H1 (cell line): ENCODE data around the gene LRRFIP1. TPM values are rescaled to one million over a fixed set of nuclear protein-coding genes. Genes with fewer than 3 reads are reported as not detected.

ENCODE experiments used
- CTCF ChIA-PET: fragments of 300-600 bp; sonication (Branson Sonifier 250); formaldehyde crosslinking; loops from one replicate; lab custom pipeline; 2021; ENCODE audit not compliant: partially characterized antibody; lab: Charles Lee
- POLR2A ChIA-PET: fragments of 300-600 bp; sonication (Branson Sonifier 250); formaldehyde crosslinking; loops from one replicate; lab custom pipeline; 2021; ENCODE audit warnings: inconsistent platforms; ENCODE audit not compliant: partially characterized antibody; lab: Charles Lee
- DNase-seq, 2 experiments: peaks; one replicate each; pipeline versions ENCODE4 v3.0.0 to v3.0.0-alpha.2; 2010 to 2022; ENCODE audit warnings: low spot score in 2 of 2, low read depth in 1 of 2, mixed read lengths in 1 of 2
- FAIRE-seq: peaks from 2 replicates; lab custom pipeline; 2011; peaks lifted over from hg19 to GRCh38; lab: Jason Lieb, UNC
- H2AFZ ChIP-seq: 2 replicates; pipeline ENCODE4 v1.8.1; 2012; ENCODE audit warnings: low read length, inconsistent platforms
- H2AK5ac ChIP-seq: 2 replicates; pipeline ENCODE4 v1.6.1; 2013; ENCODE audit warnings: low read depth, low read length
- H2BK120ac ChIP-seq: replicated peaks from 2 replicates; pipeline ENCODE3; 2013; ENCODE audit warnings: low read depth, low read length, inconsistent platforms
- H2BK12ac ChIP-seq: 2 replicates; pipeline ENCODE4 v1.6.1; 2013; ENCODE audit warnings: low read depth, low read length
- H2BK15ac ChIP-seq: 2 replicates; pipeline ENCODE4 v1.6.1; 2013; ENCODE audit warnings: low read length
- H2BK20ac ChIP-seq: 2 replicates; pipeline ENCODE4 v1.6.1; 2013; ENCODE audit warnings: low read length
- H2BK5ac ChIP-seq: 2 replicates; pipeline ENCODE4 v1.6.1; 2013; ENCODE audit warnings: low read depth, low read length
- H3K14ac ChIP-seq: 2 replicates; pipeline ENCODE4 v1.6.1; 2013; ENCODE audit warnings: inconsistent platforms; ENCODE audit not compliant: insufficient read length
- H3K18ac ChIP-seq: 2 replicates; pipeline ENCODE4 v1.6.1; 2013; ENCODE audit warnings: low read length; ENCODE audit errors: extremely low read depth
- H3K23ac ChIP-seq: 2 replicates; pipeline ENCODE4 v1.6.1; 2013; ENCODE audit warnings: inconsistent platforms; ENCODE audit not compliant: insufficient read length
- H3K23me2 ChIP-seq: 2 replicates; pipeline ENCODE4 v1.6.1; 2013; ENCODE audit warnings: low read depth, low read length
- H3K27ac ChIP-seq: 2 replicates; pipeline ENCODE4 v1.6.1; 2011; ENCODE audit warnings: low read depth, low read length, inconsistent platforms
- H3K27me3 ChIP-seq, 4 experiments: replicated peaks in 1 of 4; 1 replicate in 1 of 4; 2 replicates in 3 of 4; pipeline versions ENCODE4 v1.6.1 to v1.8.1; 2011 to 2013; ENCODE audit warnings: low read length in 3 of 4, mild to moderate bottlenecking in 3 of 4, inconsistent platforms in 2 of 4, mixed read lengths in 2 of 4, moderate library complexity in 1 of 4; ENCODE audit not compliant: control insufficient read depth in 3 of 4, insufficient read depth in 3 of 4; ENCODE audit errors: extremely low read depth in 1 of 4
- H3K36me3 ChIP-seq, 4 experiments: 2 replicates each; pipeline versions ENCODE4 v1.6.1 to v1.8.1; 2011 to 2013; ENCODE audit warnings: mild to moderate bottlenecking in 4 of 4, low read length in 3 of 4, moderate library complexity in 2 of 4, control low read depth in 1 of 4, inconsistent platforms in 1 of 4; ENCODE audit not compliant: insufficient read depth in 4 of 4, control insufficient read depth in 2 of 4
- H3K4ac ChIP-seq: replicated peaks from 2 replicates; pipeline ENCODE3; 2013; ENCODE audit warnings: low read length, low read depth, mixed read lengths, inconsistent platforms; ENCODE audit not compliant: insufficient read length
- H3K4me1 ChIP-seq, 4 experiments: replicated peaks in 1 of 4; 1 replicate in 1 of 4; 2 replicates in 3 of 4; pipeline versions ENCODE4 v1.6.1 to v1.8.1; 2011 to 2013; ENCODE audit warnings: low read length in 3 of 4, inconsistent platforms in 2 of 4, mixed read lengths in 1 of 4; ENCODE audit not compliant: insufficient read depth in 4 of 4, control insufficient read depth in 3 of 4
- H3K4me2 ChIP-seq, 2 experiments: 2 replicates each; pipeline versions ENCODE4 v1.6.1 to v1.8.1; 2011 to 2013; ENCODE audit warnings: low read depth in 2 of 2, low read length in 2 of 2, control low read depth in 1 of 2, inconsistent platforms in 1 of 2, mild to moderate bottlenecking in 1 of 2; ENCODE audit not compliant: insufficient read depth in 1 of 2
- H3K4me3 ChIP-seq, 4 experiments: fragments of 200-600, 300-600 bp in 1 of 4; sonication (generic), shearing (Covaris generic), sonication (Bioruptor Twin) in 1 of 4; 2 replicates each; pipeline versions ENCODE4 v1.5.1 to v1.8.1; 2011 to 2016; ENCODE audit warnings: low read length in 4 of 4, low read depth in 3 of 4, control low read depth in 2 of 4, inconsistent platforms in 2 of 4, mild to moderate bottlenecking in 2 of 4, mixed read lengths in 1 of 4, moderate library complexity in 1 of 4; ENCODE audit not compliant: insufficient read depth in 2 of 4; ENCODE audit errors: extremely low read depth in 1 of 4
- H3K56ac ChIP-seq: replicated peaks from 2 replicates; pipeline ENCODE3; 2013; ENCODE audit warnings: low read depth, mild to moderate bottlenecking, mixed read lengths, low read length, inconsistent platforms; ENCODE audit not compliant: insufficient read length
- H3K79me1 ChIP-seq: 2 replicates; pipeline ENCODE4 v1.6.1; 2013; ENCODE audit warnings: low read depth, low read length, control low read depth
- H3K79me2 ChIP-seq, 2 experiments: 2 replicates each; pipeline versions ENCODE4 v1.6.1 to v1.8.1; 2012 to 2013; ENCODE audit warnings: low read length in 2 of 2, mild to moderate bottlenecking in 2 of 2, inconsistent platforms in 1 of 2; ENCODE audit not compliant: insufficient read depth in 2 of 2, control insufficient read depth in 1 of 2
- H3K9ac ChIP-seq, 4 experiments: replicated peaks in 1 of 4; 1 replicate in 1 of 4; 2 replicates in 3 of 4; pipeline versions ENCODE4 v1.6.1 to v1.8.1; 2011 to 2013; ENCODE audit warnings: low read depth in 3 of 4, low read length in 3 of 4, control low read depth in 2 of 4, mild to moderate bottlenecking in 2 of 4, moderate library complexity in 2 of 4, inconsistent platforms in 1 of 4; ENCODE audit errors: extremely low read depth in 1 of 4
- H3K9me3 ChIP-seq, 2 experiments: 2 replicates each; pipeline versions ENCODE4 v1.6.1 to v1.8.1; 2012 to 2013; ENCODE audit warnings: mild to moderate bottlenecking in 2 of 2, moderate library complexity in 2 of 2, control low read depth in 1 of 2, inconsistent platforms in 1 of 2, low read depth in 1 of 2, low read length in 1 of 2, mixed read lengths in 1 of 2; ENCODE audit not compliant: insufficient read depth in 2 of 2
- H4K20me1 ChIP-seq, 2 experiments: replicated peaks in 1 of 2; 2 replicates each; pipeline versions ENCODE3 to v1.8.1; 2011 to 2013; ENCODE audit warnings: inconsistent platforms in 2 of 2, low read length in 2 of 2, mild to moderate bottlenecking in 1 of 2; ENCODE audit not compliant: insufficient read depth in 2 of 2, control insufficient read depth in 1 of 2
- H4K5ac ChIP-seq: 2 replicates; pipeline ENCODE4 v1.6.1; 2013; ENCODE audit warnings: low read length, low read depth, mixed read lengths, inconsistent platforms; ENCODE audit not compliant: insufficient read length
- H4K8ac ChIP-seq: 2 replicates; pipeline ENCODE4 v1.8.0; 2013; ENCODE audit warnings: mild to moderate bottlenecking, moderate library complexity, low read length, inconsistent platforms; ENCODE audit not compliant: insufficient read depth; ENCODE audit errors: extremely low read depth
- H4K91ac ChIP-seq: replicated peaks from 2 replicates; pipeline ENCODE3; 2013; ENCODE audit warnings: low read length, mixed read lengths, inconsistent platforms; ENCODE audit not compliant: insufficient read length
- CTBP2 ChIP-seq: IDR thresholded peaks from 2 replicates; pipeline ENCODE4 v1.7.0; 2011; ENCODE audit warnings: borderline replicate concordance, mild to moderate bottlenecking, moderate library complexity, mixed read lengths, low read length; ENCODE audit not compliant: insufficient read depth, insufficient read length
- E2F6 ChIP-seq: IDR thresholded peaks from 2 replicates; pipeline ENCODE4 v1.6.1; 2012; ENCODE audit warnings: inconsistent platforms
- SRF ChIP-seq: IDR thresholded peaks from 2 replicates; pipeline ENCODE4 v1.6.1; 2011; ENCODE audit warnings: mild to moderate bottlenecking, low read depth, low read length, moderate library complexity
- TAF7 ChIP-seq: optimal IDR thresholded peaks from 2 replicates; pipeline ENCODE3; 2011; ENCODE audit warnings: low read depth, mild to moderate bottlenecking, inconsistent platforms, low read length, moderate library complexity, borderline replicate concordance
- WGBS, 2 experiments: shearing (Covaris generic) in 1 of 2; methylation state at CpG; one replicate each; pipeline versions ENCODE4 v1.1.6 to v1.1.7; 2013 to 2015; ENCODE audit warnings: low lambda C conversion rate in 2 of 2, mixed read lengths in 2 of 2, inconsistent platforms in 1 of 2, low coverage in 1 of 2, missing lambda C conversion rate in 1 of 2; ENCODE audit not compliant: insufficient replicate concordance in 2 of 2, insufficient coverage in 1 of 2, insufficient read length in 1 of 2; ENCODE audit errors: extremely low coverage in 1 of 2, missing lambda C conversion rate in 1 of 2; 5-methylcytosine and 5-hydroxymethylcytosine counted together
- polyA plus RNA-seq, 7 experiments: library from polyadenylated mRNA; depleted of rRNA in 3 of 7; stranded (reverse) in 5 of 7; unstranded in 2 of 7; fragments of >200 nt in 5 of 7; fragments of 200-250 nt in 2 of 7; gene quantifications; 1 replicate in 5 of 7; 2 replicates in 1 of 7; 4 replicates in 1 of 7; pipeline versions ENCODE4 v1.2.1 to v1.2.3, GENCODE V29; 2011 to 2013; ENCODE audit warnings: missing spikeins in 2 of 7, mixed read lengths in 2 of 7
- total RNA-seq: library from RNA; stranded (reverse); fragmentation: NEBNext Ultra II Directional; extraction: Animal tissue kit (Norgen Biotek cat#: 25700); gene quantifications from 2 replicates; pipeline ENCODE4 v1.2.1, GENCODE V29; 2021

The LRRFIP1 gene
- total and polyA plus RNA-seq, 2 of the 8 experiments (the other 6 are each of a cell fraction or from before 2014, with no cell fraction given): 12.1 to 75.8 TPM

- Histone ChIP-seq H2AK5ac (no peak overlapping the region), H3K23me2 (no peaks in the 10 kb centered on the region), H3K79me2 (no peaks in the 10 kb centered on the region), H3K79me1 (no peaks in the 10 kb centered on the region), H4K5ac (no peak overlapping the region), H3K27ac (no peak overlapping the region), H2AFZ (no peak overlapping the region), H3K4ac (no peak overlapping the region), H4K91ac (no peak overlapping the region), H3K56ac (no peak overlapping the region), H3K4me3 (no peak overlapping the region), H3K23ac (no peak overlapping the region), H3K9me3 (no peaks in the 10 kb centered on the region), H3K4me1 (no peaks in the 10 kb centered on the region), H3K14ac (no peak overlapping the region), H3K36me3 (no peaks in the 10 kb centered on the region), H2BK15ac (no peak overlapping the region), H4K20me1 (no peaks in the 10 kb centered on the region), H3K4me2 (no peak overlapping the region), H3K18ac (no peak overlapping the region), H3K27me3 (no peaks in the 10 kb centered on the region), H2BK12ac (no peak overlapping the region), H3K9ac (no peak overlapping the region), H4K8ac (no peak overlapping the region), H2BK20ac (no peak overlapping the region), H2BK5ac (no peak overlapping the region), H2BK120ac (no peak overlapping the region)
- no peak for FAIRE-seq
- CTCF ChIA-PET: no interaction called here
- TF ChIP-seq TAF7 (no peak), E2F6 (no peak), CTBP2 (no peak), SRF (no peak)
- DNase-seq: no peak
- POLR2A ChIA-PET: no interaction called here
- 87% methylated on average over 6 of the region's 6 CpGs; no CpG with 5 or more reads in 1 of the 2 experiments for WGBS, 2 experiments
Measured at GRCh38 chr2:237824085-237824484, 196.7 kb downstream of the LRRFIP1 start.
